ENCODE results near the gene CASKIN2. TPM values are rescaled to one million over a fixed set of nuclear protein-coding genes. Genes with fewer than 3 reads are reported as not detected.

Gene CASKIN2
- total and polyA plus RNA-seq, 11 donors: 19.5 to 51.2 (median 36.9) TPM

GRCh38 chr17:75526555-75527270, 11.4 kb upstream of the CASKIN2 start:
- ATAC-seq (no peak), DNase-seq (no peak)
- Histone ChIP-seq H3K4me1 (peaks cover 0 to 22% (median 12%) of the 10 kb centered on the region in 12 donors), H3K36me3 (peaks cover 0 to 8% (median 0%) of the 10 kb centered on the region in 9 donors), H3K4me3 (peak overlapping the region in 10 of 12 donors; percentile 45 to 83 (median 74)), H3K27me3 (peaks cover 0 to 6% (median 0%) of the 10 kb centered on the region in 9 donors), H3K9me3 (no peaks in the 10 kb centered on the region), H3K27ac (no peak overlapping the region)
- intact Hi-C loops (cut with DNase I): loop anchor here in 4 of 10 donors (5.0 to 10.0 kb wide), 3 partner anchors 58 to 202 kb away; partner anchors contain the start of gene MYO15B (in 2 of the 4)
- WGBS, 4 donors: 68 to 77% (median 71%) methylated on average over 13 of the region's 13 CpGs
- TF ChIP-seq POLR2A (IDR thresholded peaks at IDR 0.05) (no peak), CTCF (IDR thresholded peaks at IDR 0.05) (no peak)

- no peak for TF ChIP-seq CTCF (IDR thresholded peaks at IDR 0.05)
- no peak for TF ChIP-seq POLR2A (IDR thresholded peaks at IDR 0.05)
- 5 to 20% (median 10%) methylated on average over 19 to 60 of the region's 60 CpGs for WGBS, 4 donors
- intact Hi-C loops (cut with DNase I): loop anchor here in 6 of 10 donors (2.0 to 10.0 kb wide), 5 partner anchors 59 to 201 kb away; partner anchors contain the start of gene MYO15B (in 2 of the 6)
- Histone ChIP-seq H3K4me3 (peak overlapping the region; percentile 28 to 83 (median 71)), H3K27me3 (peaks cover 0 to 6% (median 0%) of the 10 kb centered on the region in 9 donors), H3K27ac (peak overlapping the region in 6 of 12 donors; percentile 27 to 78 (median 71)), H3K4me1 (peaks cover 0 to 22% (median 12%) of the 10 kb centered on the region in 12 donors), H3K36me3 (peaks cover 0 to 13% (median 0%) of the 10 kb centered on the region in 9 donors), H3K9me3 (no peaks in the 10 kb centered on the region)
- no peak for DNase-seq
- peak in 1 of 4 donors; percentile 5 for ATAC-seq
Measured at GRCh38 chr17:75525806-75526554, 10.6 kb upstream of the CASKIN2 start.

- Histone ChIP-seq H3K36me3 (peaks cover 0 to 14% (median 0%) of the 10 kb centered on the region in 9 donors), H3K27me3 (peaks cover 0 to 6% (median 0%) of the 10 kb centered on the region in 9 donors), H3K4me1 (peaks cover 0 to 22% (median 12%) of the 10 kb centered on the region in 12 donors), H3K9me3 (no peaks in the 10 kb centered on the region), H3K4me3 (peak within 1 kb of the TSS; percentile 28 to 83 (median 71)), H3K27ac (peak within 1 kb of the TSS in 11 of 12 donors; percentile 27 to 78 (median 72))
- ATAC-seq (peak; percentile 35 to 86 (median 82)), DNase-seq (peak; percentile 60 to 89 (median 75))
- intact Hi-C loops (cut with DNase I): loop anchor here in 8 of 10 donors (2.0 to 10.0 kb wide), 6 partner anchors 60 to 200 kb away; partner anchors contain the start of gene MYO15B (in 3 of the 8)
- TF ChIP-seq POLR2A (IDR thresholded peaks at IDR 0.05) (no peak), CTCF (IDR thresholded peaks at IDR 0.05) (peak; percentile 31 to 69 (median 50))
- WGBS, 4 donors: 0 to 1% (median 0%) methylated on average over 3 to 108 of the region's 108 CpGs
Measured at GRCh38 chr17:75524970-75525805, 9.9 kb upstream of the CASKIN2 start, which contains the start of gene LLGL2. TSS of gene LLGL2 (plus strand) at chr17:75525697. CDS start at chr17:75543427, 17,730 bp downstream.

Measured in heart left ventricle (tissue), 16 donors.